ENCODE data around the gene ASPSCR1. TPM values are rescaled to one million over a fixed set of nuclear protein-coding genes. Genes with fewer than 3 reads are reported as not detected.

The ASPSCR1 gene
- total and polyA plus RNA-seq, 2 of the 13 experiments (the other 11 are each of a cell fraction or from before 2014, with no cell fraction given): 274 to 314 TPM

DNA sequence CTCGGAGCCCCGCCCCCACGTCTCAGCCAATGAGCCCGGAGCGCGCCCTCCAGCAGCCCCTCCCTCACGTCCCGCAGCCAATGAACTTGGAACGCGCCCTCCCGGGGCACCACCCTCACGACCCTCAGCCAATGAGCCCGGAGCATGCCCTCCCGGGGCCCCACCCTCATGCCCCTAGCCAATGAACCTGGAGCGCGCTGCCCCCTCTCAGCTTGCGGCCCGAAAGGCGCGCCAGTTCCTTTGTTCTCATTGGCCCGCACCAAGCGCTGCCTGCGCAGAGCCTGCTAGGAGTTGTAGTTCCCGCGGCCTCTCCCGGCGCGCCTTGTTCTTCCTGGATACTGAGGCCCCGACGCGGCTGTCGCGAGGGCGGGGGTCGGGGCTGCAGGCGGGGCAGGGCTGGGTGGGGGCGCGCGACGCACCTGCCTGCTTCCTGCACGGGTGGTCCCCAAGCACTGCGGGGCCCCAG is 45.6 kb downstream of the ASPSCR1 start, which contains the start of gene LRRC45 (continued):
- TF ChIP-seq RELA (CRISPR knock-in tag; IDR thresholded peaks at IDR 0.05) (no peak), HNRNPLL (IDR thresholded peaks at IDR 0.05; ENCODE audit: low read depth, low read length, poor library complexity, severe bottlenecking) (peak; percentile 77), ZNF788 (CRISPR knock-in tag; IDR thresholded peaks at IDR 0.05; ENCODE audit: borderline replicate concordance) (no peak), CBX1 (IDR thresholded peaks at IDR 0.05; ENCODE audit: low read depth) (no peak), PAF1 (CRISPR knock-in tag; IDR thresholded peaks at IDR 0.05) (no peak), SRF (IDR thresholded peaks at IDR 0.05; ENCODE audit: low read depth, low read length) (peak; percentile 32; the same call in 1 of the 2 replicates), CCAR2 (optimal IDR thresholded peaks at IDR 0.05; ENCODE audit: low read depth, low read length) (no peak), MTA1 (CRISPR knock-in tag; IDR thresholded peaks at IDR 0.05; ENCODE audit: borderline replicate concordance) (no peak), ZNF562 (CRISPR knock-in tag; IDR thresholded peaks at IDR 0.05; ENCODE audit: borderline replicate concordance) (no peak), ZIK1 (CRISPR knock-in tag; IDR thresholded peaks at IDR 0.05; ENCODE audit: borderline replicate concordance, low read depth) (no peak; the same call in 1 of the 2 replicates), ZNF589 (CRISPR knock-in tag; conservative IDR thresholded peaks at IDR 0.05) (no peak), CHD2 (IDR thresholded peaks at IDR 0.05; ENCODE audit: low read depth, low read length) (peak; percentile 77), POGZ (CRISPR knock-in tag; IDR thresholded peaks at IDR 0.05) (no peak), IRX3 (CRISPR knock-in tag; IDR thresholded peaks at IDR 0.05; ENCODE audit: borderline replicate concordance, low read depth) (no peak), TRIM24 (CRISPR knock-in tag; IDR thresholded peaks at IDR 0.05) (no peak), KMT2B (CRISPR knock-in tag; IDR thresholded peaks at IDR 0.05) (no peak), ZNF205 (CRISPR knock-in tag; IDR thresholded peaks at IDR 0.05) (no peak), KAT2B (IDR thresholded peaks at IDR 0.05; ENCODE audit: borderline replicate concordance, low read depth, low read length) (no peak)
- TF ChIP-seq, protein P1, sequence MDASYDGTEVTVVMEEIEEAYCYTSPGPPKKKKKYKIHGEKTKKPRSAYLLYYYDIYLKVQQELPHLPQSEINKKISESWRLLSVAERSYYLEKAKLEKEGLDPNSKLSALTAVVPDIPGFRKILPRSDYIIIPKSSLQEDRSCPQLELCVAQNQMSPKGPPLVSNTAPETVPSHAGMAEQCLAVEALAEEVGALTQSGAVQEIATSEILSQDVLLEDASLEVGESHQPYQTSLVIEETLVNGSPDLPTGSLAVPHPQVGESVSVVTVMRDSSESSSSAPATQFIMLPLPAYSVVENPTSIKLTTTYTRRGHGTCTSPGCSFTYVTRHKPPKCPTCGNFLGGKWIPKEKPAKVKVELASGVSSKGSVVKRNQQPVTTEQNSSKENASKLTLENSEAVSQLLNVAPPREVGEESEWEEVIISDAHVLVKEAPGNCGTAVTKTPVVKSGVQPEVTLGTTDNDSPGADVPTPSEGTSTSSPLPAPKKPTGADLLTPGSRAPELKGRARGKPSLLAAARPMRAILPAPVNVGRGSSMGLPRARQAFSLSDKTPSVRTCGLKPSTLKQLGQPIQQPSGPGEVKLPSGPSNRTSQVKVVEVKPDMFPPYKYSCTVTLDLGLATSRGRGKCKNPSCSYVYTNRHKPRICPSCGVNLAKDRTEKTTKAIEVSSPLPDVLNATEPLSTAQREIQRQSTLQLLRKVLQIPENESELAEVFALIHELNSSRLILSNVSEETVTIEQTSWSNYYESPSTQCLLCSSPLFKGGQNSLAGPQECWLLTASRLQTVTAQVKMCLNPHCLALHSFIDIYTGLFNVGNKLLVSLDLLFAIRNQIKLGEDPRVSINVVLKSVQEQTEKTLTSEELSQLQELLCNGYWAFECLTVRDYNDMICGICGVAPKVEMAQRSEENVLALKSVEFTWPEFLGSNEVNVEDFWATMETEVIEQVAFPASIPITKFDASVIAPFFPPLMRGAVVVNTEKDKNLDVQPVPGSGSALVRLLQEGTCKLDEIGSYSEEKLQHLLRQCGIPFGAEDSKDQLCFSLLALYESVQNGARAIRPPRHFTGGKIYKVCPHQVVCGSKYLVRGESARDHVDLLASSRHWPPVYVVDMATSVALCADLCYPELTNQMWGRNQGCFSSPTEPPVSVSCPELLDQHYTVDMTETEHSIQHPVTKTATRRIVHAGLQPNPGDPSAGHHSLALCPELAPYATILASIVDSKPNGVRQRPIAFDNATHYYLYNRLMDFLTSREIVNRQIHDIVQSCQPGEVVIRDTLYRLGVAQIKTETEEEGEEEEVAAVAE (CRISPR knock-in tag; IDR thresholded peaks at IDR 0.05; ENCODE audit: borderline replicate concordance): 0 out of 2 replicates have a peak, but pooled peaks have one; percentile 73
- TF ChIP-seq, protein P2, sequence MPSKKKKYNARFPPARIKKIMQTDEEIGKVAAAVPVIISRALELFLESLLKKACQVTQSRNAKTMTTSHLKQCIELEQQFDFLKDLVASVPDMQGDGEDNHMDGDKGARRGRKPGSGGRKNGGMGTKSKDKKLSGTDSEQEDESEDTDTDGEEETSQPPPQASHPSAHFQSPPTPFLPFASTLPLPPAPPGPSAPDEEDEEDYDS (CRISPR knock-in tag; IDR thresholded peaks at IDR 0.05): peak; percentile 31; the same call in 1 of the 2 replicates
- TF ChIP-seq, protein P3, sequence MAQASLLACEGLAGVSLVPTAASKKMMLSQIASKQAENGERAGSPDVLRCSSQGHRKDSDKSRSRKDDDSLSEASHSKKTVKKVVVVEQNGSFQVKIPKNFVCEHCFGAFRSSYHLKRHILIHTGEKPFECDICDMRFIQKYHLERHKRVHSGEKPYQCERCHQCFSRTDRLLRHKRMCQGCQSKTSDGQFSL (CRISPR knock-in tag; IDR thresholded peaks at IDR 0.05): no peak
- TF ChIP-seq, protein P4, sequence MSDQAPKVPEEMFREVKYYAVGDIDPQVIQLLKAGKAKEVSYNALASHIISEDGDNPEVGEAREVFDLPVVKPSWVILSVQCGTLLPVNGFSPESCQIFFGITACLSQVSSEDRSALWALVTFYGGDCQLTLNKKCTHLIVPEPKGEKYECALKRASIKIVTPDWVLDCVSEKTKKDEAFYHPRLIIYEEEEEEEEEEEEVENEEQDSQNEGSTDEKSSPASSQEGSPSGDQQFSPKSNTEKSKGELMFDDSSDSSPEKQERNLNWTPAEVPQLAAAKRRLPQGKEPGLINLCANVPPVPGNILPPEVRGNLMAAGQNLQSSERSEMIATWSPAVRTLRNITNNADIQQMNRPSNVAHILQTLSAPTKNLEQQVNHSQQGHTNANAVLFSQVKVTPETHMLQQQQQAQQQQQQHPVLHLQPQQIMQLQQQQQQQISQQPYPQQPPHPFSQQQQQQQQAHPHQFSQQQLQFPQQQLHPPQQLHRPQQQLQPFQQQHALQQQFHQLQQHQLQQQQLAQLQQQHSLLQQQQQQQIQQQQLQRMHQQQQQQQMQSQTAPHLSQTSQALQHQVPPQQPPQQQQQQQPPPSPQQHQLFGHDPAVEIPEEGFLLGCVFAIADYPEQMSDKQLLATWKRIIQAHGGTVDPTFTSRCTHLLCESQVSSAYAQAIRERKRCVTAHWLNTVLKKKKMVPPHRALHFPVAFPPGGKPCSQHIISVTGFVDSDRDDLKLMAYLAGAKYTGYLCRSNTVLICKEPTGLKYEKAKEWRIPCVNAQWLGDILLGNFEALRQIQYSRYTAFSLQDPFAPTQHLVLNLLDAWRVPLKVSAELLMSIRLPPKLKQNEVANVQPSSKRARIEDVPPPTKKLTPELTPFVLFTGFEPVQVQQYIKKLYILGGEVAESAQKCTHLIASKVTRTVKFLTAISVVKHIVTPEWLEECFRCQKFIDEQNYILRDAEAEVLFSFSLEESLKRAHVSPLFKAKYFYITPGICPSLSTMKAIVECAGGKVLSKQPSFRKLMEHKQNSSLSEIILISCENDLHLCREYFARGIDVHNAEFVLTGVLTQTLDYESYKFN (CRISPR knock-in tag; conservative IDR thresholded peaks at IDR 0.05): 0 out of 2 replicates have a peak, but pooled peaks have one; percentile 3
